Neural cell (in vitro differentiated cells): ENCODE data around the gene UPK3BL2. TPM values are rescaled to one million over a fixed set of nuclear protein-coding genes. Genes with fewer than 3 reads are reported as not detected.
"Not testable (repeated sequence)": the region's sequence is repeated elsewhere in the genome, so short reads cannot be mapped to it uniquely, and the experiment has no call there.

Source experiments
- H2AFZ ChIP-seq: fragments of 200-600, 300-800 bp; sonication (generic), shearing (Covaris generic); 2 replicates; pipeline ENCODE4 v1.6.0; 2014; ENCODE audit warnings: low read depth, mild to moderate bottlenecking, antibody characterized with exemption, low read length, moderate library complexity
- H3F3A ChIP-seq: fragments of 200-600 bp; shearing (Covaris generic); 2 replicates; pipeline ENCODE4 v1.6.1; 2016; ENCODE audit warnings: mild to moderate bottlenecking, moderate library complexity, mixed read lengths, antibody characterized with exemption, low read length; ENCODE audit not compliant: insufficient read depth, poor library complexity, severe bottlenecking
- H3K27ac ChIP-seq: fragments of 200-600, 300-800 bp; sonication (generic), shearing (Covaris generic); 2 replicates; pipeline ENCODE4 v1.5.1; 2014; ENCODE audit warnings: mild to moderate bottlenecking, low read length, moderate library complexity
- H3K27me3 ChIP-seq: fragments of 300-800, 200-600 bp; sonication (generic), shearing (Covaris generic); 2 replicates; pipeline ENCODE4 v1.6.0; 2014; ENCODE audit warnings: mild to moderate bottlenecking, low read depth, low read length, moderate library complexity; ENCODE audit not compliant: insufficient read depth
- H3K36me3 ChIP-seq: fragments of 300-800, 200-600 bp; sonication (generic), shearing (Covaris generic); 2 replicates; pipeline ENCODE4 v1.5.1; 2014; ENCODE audit warnings: mild to moderate bottlenecking, antibody characterized with exemption, low read length, moderate library complexity; ENCODE audit not compliant: insufficient read depth
- H3K4me2 ChIP-seq: fragments of 300-800, 200-600 bp; sonication (generic), shearing (Covaris generic); 2 replicates; pipeline ENCODE4 v1.6.0; 2014; ENCODE audit warnings: mild to moderate bottlenecking, low read length
- H3K4me3 ChIP-seq: fragments of 300-800, 200-600 bp; sonication (generic), shearing (Covaris generic); 2 replicates; pipeline ENCODE4 v1.5.1; 2014; ENCODE audit warnings: mild to moderate bottlenecking, low read length, moderate library complexity
- H3K79me2 ChIP-seq: fragments of 200-600 bp; shearing (Covaris generic); replicated peaks from 2 replicates; pipeline ENCODE4 v1.6.0; 2014; ENCODE audit warnings: mild to moderate bottlenecking, low read length, moderate library complexity; ENCODE audit not compliant: insufficient read depth
- H3K9ac ChIP-seq: fragments of 300-800, 200-600 bp; sonication (generic), shearing (Covaris generic); 2 replicates; pipeline ENCODE4 v1.6.1; 2016; ENCODE audit warnings: mild to moderate bottlenecking, low read length, mixed read lengths
- H3K9me2 ChIP-seq: fragments of 200-600 bp; shearing (Covaris generic); 2 replicates; pipeline ENCODE4 v1.6.1; 2016; ENCODE audit warnings: mild to moderate bottlenecking, low read length, mixed read lengths; ENCODE audit not compliant: insufficient read depth
- H3K9me3 ChIP-seq: fragments of 200-600, 300-800 bp; sonication (generic), shearing (Covaris generic); 2 replicates; pipeline ENCODE4 v1.6.1; 2016; ENCODE audit warnings: mild to moderate bottlenecking, mixed run types, low read length, moderate library complexity, mixed read lengths
- H4K20me1 ChIP-seq: fragments of 200-600 bp; shearing (Covaris generic); 2 replicates; pipeline ENCODE4 v1.6.1; 2016; ENCODE audit warnings: mild to moderate bottlenecking, mixed run types; ENCODE audit not compliant: insufficient read depth
- POLR2AphosphoS5 ChIP-seq: IDR thresholded peaks from 2 replicates; pipeline ENCODE4 v1.6.1; 2012
- polyA plus RNA-seq: library from polyadenylated mRNA; depleted of rRNA; stranded (reverse); fragments of >200 nt; gene quantifications from 2 replicates; pipeline ENCODE4 v1.2.3, GENCODE V29; 2014

UPK3BL2 gene
- polyA plus RNA-seq, 1 donor from 2014 or later = 9.0 TPM

DNA sequence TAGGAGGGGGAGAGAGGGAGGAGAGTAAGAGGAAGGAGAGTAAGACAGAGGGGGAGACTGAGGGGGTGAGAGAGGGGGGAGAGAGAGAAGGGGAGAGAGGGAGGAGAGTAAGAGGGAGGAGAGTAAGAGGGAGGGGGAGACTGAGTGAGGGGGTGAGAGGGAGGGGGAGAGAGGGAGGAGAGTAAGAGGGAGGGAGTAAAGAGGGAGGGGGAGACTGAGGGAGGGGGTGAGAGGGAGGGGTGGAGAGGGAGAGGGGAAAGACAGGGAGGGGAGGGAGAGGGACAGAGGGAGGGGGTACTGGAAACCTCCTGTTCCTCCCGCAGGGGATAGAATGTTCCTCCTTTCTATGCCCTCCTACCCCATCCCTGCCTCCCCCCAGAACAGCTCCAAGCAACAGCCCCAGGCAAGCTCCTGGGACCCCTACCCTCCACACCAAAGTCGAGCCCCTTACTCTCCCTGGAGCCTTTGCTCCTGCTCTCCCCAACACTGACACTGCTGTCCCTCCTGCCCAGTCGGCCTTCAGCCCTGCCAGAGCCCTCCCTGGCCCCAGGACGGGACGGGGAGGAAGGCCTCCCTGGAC, 30.8 kb downstream of the UPK3BL2 start:
- not testable (repeated sequence) for H3K79me2 ChIP-seq, H3K4me2 ChIP-seq, H3K9me2 ChIP-seq, H2AFZ ChIP-seq, H4K20me1 ChIP-seq, H3K36me3 ChIP-seq, H3K9me3 ChIP-seq, H3K27me3 ChIP-seq, H3F3A ChIP-seq
- peak overlapping the region; percentile 63 for H3K9ac ChIP-seq
- H3K4me3 ChIP-seq = peak overlapping the region; percentile 57
- peak; percentile 8 for TF ChIP-seq POLR2AphosphoS5
- peak overlapping the region; percentile 75 for H3K27ac ChIP-seq

DNA sequence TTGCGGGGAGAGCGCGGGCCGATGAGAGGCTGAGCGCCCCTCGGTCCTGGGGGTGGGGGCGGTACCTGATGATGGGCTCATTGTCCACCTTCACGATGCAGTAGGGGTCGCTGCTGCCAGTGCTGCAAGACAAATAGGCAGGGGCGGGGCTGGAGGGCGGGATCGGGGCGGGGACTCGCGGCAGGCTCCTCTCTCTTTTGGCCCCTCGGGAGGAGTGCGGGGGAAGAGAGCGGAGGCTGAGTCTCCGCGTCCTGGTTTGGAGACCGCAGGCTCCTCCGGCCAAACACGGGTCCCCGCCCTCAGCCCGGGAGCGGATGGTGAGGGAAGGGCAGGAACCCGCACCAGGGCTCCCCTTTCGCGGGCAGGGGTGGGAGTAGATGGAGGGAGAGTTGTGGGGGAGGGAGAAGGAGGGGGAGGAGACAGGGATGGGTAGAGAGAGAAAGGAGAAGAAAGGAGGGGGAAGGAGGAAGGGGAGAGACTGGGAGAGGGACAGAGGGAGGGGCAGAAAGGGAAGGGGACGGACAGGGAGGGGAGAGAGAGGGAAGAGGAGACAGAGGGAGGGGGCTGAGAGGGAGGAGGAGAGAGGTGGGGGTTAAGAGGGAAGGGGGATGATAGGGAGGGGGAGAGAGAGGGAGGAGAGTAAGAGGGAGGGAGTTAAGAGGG, 31.5 kb downstream of the UPK3BL2 start:
- peak overlapping the region; percentile 75 for H3K27ac ChIP-seq
- H2AFZ ChIP-seq, H3K9ac ChIP-seq, H3K4me2 ChIP-seq, H3K4me3 ChIP-seq, H3K36me3 ChIP-seq, H3K9me2 ChIP-seq, H3K79me2 ChIP-seq, H3F3A ChIP-seq, H3K27me3 ChIP-seq, H4K20me1 ChIP-seq, H3K9me3 ChIP-seq: not testable (repeated sequence)

DNA sequence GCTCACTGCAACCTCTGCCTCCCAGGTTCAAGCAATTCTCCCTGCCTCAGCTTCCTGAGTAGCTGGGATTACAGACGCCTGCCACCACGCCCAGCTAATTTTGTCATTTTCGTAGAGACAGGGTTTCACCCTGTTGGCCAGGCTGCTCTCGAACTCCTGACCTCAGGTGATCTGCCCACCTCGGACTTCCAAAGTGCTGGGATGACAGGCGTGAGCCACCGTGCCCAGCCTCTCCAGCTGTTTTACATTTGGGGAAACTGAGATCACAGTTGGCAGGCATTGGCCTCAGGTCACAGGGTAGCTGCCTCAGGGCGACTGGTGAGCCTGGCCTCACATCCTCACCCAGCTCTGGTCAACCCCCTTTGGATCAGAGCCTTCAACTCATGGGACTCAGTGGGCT, 32.9 kb downstream of the UPK3BL2 start:
- not testable (repeated sequence) for H4K20me1 ChIP-seq, H3K9me3 ChIP-seq, H3K27ac ChIP-seq, H2AFZ ChIP-seq, H3K4me3 ChIP-seq, H3F3A ChIP-seq, H3K4me2 ChIP-seq, H3K79me2 ChIP-seq, H3K36me3 ChIP-seq, H3K27me3 ChIP-seq, H3K9me2 ChIP-seq, H3K9ac ChIP-seq

DNA sequence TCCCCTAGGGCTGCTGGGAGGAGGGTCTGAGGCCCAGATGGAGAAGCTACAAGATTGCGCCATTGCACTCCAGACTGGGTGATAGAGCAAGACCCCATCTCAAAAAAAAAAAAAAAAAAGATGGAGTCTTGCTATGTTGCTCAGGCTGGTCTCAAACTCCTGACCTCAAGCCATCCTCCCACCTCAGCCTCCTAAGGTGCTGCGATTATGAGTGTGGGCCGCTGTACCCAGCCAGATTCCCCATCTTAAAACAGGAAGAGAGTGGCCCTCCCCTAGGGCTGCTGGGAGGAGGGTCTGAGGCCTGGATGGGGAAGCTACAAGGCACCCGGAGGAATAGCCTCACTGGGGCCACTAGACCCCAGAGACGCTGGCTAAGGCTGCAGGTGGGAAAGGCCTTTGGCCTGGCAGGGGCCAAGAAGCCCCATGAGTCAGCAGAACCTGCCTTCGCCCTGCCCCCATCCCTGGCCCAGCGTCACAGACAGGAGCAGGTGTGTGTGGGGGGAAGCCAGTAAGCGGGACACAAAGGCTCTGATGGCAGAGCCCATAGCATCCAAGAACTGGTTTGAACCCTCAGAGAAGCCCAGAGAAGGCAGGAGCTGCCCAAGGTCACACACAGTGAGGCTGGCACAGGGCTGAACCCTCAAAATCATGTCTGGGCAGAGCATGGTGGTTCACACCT, 35.9 kb downstream of the UPK3BL2 start:
- not testable (repeated sequence) for H3K27ac ChIP-seq, H3K9me3 ChIP-seq, H3K9ac ChIP-seq, H3K9me2 ChIP-seq, H3K79me2 ChIP-seq, H3K4me2 ChIP-seq, H4K20me1 ChIP-seq, H3K4me3 ChIP-seq, H3K27me3 ChIP-seq, H3F3A ChIP-seq, H3K36me3 ChIP-seq, H2AFZ ChIP-seq

DNA sequence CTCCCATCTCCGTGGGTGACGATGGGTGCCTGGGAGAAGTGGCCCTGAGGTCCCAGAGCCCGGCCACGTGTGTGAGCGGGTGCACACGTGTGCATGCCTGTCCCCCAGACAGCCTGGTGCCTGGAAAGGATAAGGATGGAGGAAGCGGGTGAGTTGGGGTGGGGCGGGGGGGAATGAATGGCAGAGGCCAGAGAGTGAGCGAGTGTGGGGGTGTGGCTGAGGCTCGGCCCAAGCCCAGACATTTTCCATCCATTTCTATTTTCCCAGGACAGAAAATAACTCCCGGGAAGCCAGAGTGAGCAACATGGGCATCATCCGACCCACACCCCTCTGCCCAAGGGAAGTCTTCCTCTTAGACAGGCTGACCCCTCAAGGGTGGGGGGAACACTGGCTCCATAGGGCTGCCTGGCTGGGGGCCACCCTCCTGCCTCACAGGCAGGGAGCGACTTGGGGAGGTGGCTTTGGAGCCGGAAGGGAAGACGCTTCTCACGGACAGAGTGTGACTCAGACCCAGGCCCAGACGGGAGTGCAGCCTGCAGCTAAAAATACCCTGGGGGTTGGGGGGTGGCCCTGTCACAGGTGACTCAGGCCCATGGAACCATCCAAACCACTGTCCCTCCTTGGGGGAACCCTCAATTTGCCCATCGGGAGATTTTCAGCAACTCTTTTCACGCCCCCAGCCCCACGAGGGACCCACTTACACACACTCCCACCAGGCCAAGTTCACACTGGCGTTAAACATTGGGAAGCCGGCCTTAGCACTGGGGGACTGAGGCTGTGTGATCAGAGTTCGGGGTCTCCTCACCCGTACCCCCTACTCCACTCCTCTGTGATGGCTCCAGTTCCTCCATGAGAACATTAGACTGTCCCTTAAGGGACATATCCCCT, 38.0 kb downstream of the UPK3BL2 start:
- H3K4me3 ChIP-seq = not testable (repeated sequence)

DNA sequence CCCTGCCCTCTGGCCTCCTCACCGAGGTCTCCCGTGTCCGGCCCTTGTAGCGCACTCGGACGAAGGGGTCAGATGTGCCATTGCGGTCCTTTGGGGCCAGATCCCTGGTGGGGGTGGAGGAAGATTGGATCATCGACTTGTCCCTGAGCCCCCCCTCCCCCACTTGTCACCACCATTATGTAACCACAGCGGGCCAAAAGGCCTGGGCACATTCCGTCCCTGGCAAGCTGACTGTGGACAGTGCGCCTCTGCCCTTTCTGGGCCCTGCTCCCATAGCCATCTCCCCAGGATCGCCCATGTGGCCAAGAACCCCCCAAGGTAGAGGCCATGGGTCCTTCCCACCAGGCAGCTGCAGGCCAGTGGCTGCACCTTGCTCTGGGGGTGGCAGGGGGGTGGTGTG, 40.4 kb downstream of the UPK3BL2 start:
- H3K9ac ChIP-seq, H3K27me3 ChIP-seq, H3F3A ChIP-seq, H3K27ac ChIP-seq, H3K9me3 ChIP-seq, H3K9me2 ChIP-seq, H2AFZ ChIP-seq, H3K79me2 ChIP-seq, H4K20me1 ChIP-seq, H3K4me3 ChIP-seq, H3K36me3 ChIP-seq, H3K4me2 ChIP-seq: not testable (repeated sequence)

More for the DNA sequence above, 38.0 kb downstream of the UPK3BL2 start:
- H3K36me3 ChIP-seq, H4K20me1 ChIP-seq, H2AFZ ChIP-seq, H3K27ac ChIP-seq, H3K9ac ChIP-seq, H3K9me2 ChIP-seq, H3K79me2 ChIP-seq, H3K4me2 ChIP-seq, H3K9me3 ChIP-seq, H3K27me3 ChIP-seq, H3F3A ChIP-seq: not testable (repeated sequence)

DNA sequence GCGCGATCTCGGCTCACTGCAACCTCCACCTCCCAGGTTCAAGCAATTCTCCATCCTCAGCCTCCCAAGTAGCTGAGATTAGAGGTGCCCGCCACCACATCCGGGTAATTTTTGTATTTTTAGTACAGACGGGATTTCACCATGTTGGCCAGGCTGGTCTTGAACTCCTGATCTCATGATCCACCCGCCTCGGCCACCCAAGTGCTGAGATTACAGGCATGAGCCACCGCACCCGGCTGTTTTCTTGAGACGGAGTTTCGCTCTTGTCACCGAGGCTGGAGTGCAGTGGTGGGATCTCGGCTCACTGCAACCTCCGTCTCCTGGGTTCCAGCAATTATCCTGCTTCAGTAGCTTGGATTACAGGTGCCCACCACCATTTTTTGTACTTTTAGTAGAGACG, 45.2 kb downstream of the UPK3BL2 start:
- not testable (repeated sequence) for H4K20me1 ChIP-seq, H3K36me3 ChIP-seq, H3K27me3 ChIP-seq, H3K4me2 ChIP-seq, H3K79me2 ChIP-seq, H3K9ac ChIP-seq, H3K27ac ChIP-seq, H3K4me3 ChIP-seq, H3F3A ChIP-seq, H3K9me3 ChIP-seq, H2AFZ ChIP-seq, H3K9me2 ChIP-seq
